Right lobe of liver (tissue), 4 donors: ENCODE data around the gene RNH1.

ENCODE experiments used
- CTCF ChIP-seq, 4 donors: fragments of 200-600 bp in 3 of 4; fragments of 450-650 bp in 1 of 4; IDR thresholded peaks; one replicate each; pipeline versions ENCODE4 v1.5.1 to v1.8.0; 2016 to 2022; ENCODE audit warnings: antibody characterized with exemption in 4 of 4, mild to moderate bottlenecking in 2 of 4
- POLR2A ChIP-seq: fragments of 450-650 bp; IDR thresholded peaks from one replicate; pipeline ENCODE4 v1.6.1; 2017; ENCODE audit warnings: antibody characterized with exemption, mild to moderate bottlenecking
- donor health status: DM: no; HTN: no; CAD: no.
- donor health status: DM: no; HTN: no; CAD: no.
- donor health status: DM: no; HTN: yes; CAD: no.

- no peak for TF ChIP-seq CTCF (IDR thresholded peaks at IDR 0.05)
- no peak for TF ChIP-seq POLR2A
These were observed 32.9 kb downstream of the RNH1 start for GRCh38 chr11:473962-474785.
